Suprapubic skin (tissue), 4 donors: ENCODE data around the gene SLC28A1. TPM values are rescaled to one million over a fixed set of nuclear protein-coding genes. Genes with fewer than 3 reads are reported as not detected.
A peak's percentile ranks its signal among the peaks of the same experiment; 100 is the strongest.

Experiments
- DNase-seq, 2 donors: peaks; one replicate each; pipeline ENCODE4 v3.0.0-alpha.2; 2019; ENCODE audit warnings: low spot score in 2 of 2
- H3K27ac ChIP-seq: fragments of 200-600 bp; sonication (generic); one replicate; pipeline ENCODE4 v1.5.1; 2019
- H3K27me3 ChIP-seq: fragments of 200-600 bp; sonication (generic); one replicate; pipeline ENCODE4 v1.5.1; 2019
- H3K36me3 ChIP-seq: fragments of 200-600 bp; sonication (generic); one replicate; pipeline ENCODE4 v1.5.1; 2019
- H3K4me1 ChIP-seq: fragments of 200-600 bp; sonication (generic); one replicate; pipeline ENCODE4 v1.5.1; 2019
- H3K4me3 ChIP-seq: fragments of 200-600 bp; sonication (generic); one replicate; pipeline ENCODE4 v1.5.1; 2019; ENCODE audit warnings: mild to moderate bottlenecking
- H3K9me3 ChIP-seq: fragments of 200-600 bp; sonication (generic); one replicate; pipeline ENCODE4 v1.5.1; 2019
- CTCF ChIP-seq, 2 donors: fragments of 200-600 bp in 1 of 2; fragments of 450-650 bp in 1 of 2; sonication (generic) in 1 of 2; IDR thresholded peaks; one replicate each; pipeline ENCODE4 v1.5.1; 2016 to 2019; ENCODE audit warnings: antibody characterized with exemption in 2 of 2, mild to moderate bottlenecking in 1 of 2, moderate library complexity in 1 of 2
- EP300 ChIP-seq: sonication (generic); formaldehyde crosslinking; IDR thresholded peaks from one replicate; pipeline ENCODE4 v1.6.1; 2017; ENCODE audit warnings: antibody characterized with exemption
- POLR2A ChIP-seq, 2 donors: fragments of 450-650 bp; IDR thresholded peaks; one replicate each; pipeline ENCODE4 v1.6.1; 2017; ENCODE audit warnings: antibody characterized with exemption in 2 of 2, mild to moderate bottlenecking in 2 of 2, moderate library complexity in 2 of 2
- POLR2AphosphoS5 ChIP-seq, 3 donors: sonication (generic); formaldehyde crosslinking; IDR thresholded peaks; one replicate each; pipeline ENCODE4 v1.6.1; 2017; ENCODE audit warnings: antibody characterized with exemption in 3 of 3
- WGBS: methylation state at CpG from one replicate; pipeline ENCODE4 v1.1.5; 2018; 5-methylcytosine and 5-hydroxymethylcytosine counted together
- total RNA-seq, 4 donors: library from RNA; depleted of rRNA; stranded (reverse); fragments of >200 nt; gene quantifications; one replicate each; pipeline ENCODE4 v1.1.0, GENCODE V29; 2016

Gene SLC28A1
- total RNA-seq, 4 donors from 2014 or later, result not detected

DNA sequence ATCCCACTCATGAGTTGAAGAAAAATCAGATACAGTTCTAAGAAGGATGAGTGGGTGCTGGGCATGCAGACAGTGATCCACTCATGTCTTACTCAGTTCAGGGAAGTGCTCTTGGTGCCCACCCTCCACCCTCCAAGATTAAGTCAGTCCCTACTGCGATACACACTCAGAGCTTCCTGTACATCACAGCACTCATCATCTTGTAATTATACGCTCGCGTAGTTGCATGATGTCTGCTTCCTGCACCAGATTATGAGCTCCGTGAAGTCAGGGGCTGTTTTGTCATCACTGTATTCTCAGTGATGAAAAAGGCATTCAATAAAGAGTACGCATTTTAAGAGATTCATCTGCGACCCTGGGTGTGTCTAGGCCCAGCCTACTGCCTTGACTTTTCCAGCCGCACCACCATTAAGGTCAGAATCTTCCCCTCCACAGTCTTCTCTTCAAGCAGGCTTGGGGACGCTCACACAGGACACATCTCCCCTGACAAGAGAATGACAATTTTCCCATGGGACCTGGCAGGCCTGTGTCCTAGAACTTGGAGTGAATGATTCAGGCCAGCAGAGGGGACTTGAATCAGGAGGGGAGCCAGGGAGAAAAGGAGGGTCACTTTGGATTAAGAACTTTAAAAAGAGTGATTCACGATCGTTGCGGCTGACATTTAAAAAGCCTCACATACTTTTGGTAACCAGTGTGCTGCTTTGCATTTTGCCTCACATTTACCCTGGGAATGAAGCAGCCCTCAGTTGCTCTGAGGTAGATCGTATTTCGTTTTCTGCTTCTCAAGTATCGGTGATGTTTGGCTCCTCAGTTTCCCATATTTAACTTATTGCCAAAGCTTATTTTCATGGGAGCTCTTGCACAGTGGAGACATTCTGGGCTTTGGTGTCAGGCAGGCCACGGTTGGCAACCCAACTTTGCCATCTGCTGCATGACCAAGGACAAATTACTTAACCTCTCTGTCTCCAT is 89.3 kb downstream of the SLC28A1 start:
- H3K4me1 ChIP-seq, result no peaks in the 10 kb centered on the region
- WGBS, result 90% methylated on average over 16 of the region's 16 CpGs
- DNase-seq, result no peak
- TF ChIP-seq POLR2AphosphoS5 (IDR thresholded peaks at IDR 0.05) (no peak), POLR2A (IDR thresholded peaks at IDR 0.05) (no peak), CTCF (IDR thresholded peaks at IDR 0.05) (no peak), EP300 (no peak)
- no peak overlapping the region for H3K4me3 ChIP-seq
- H3K36me3 ChIP-seq, result no peaks in the 10 kb centered on the region
- no peaks in the 10 kb centered on the region for H3K27me3 ChIP-seq
- no peaks in the 10 kb centered on the region for H3K9me3 ChIP-seq
- no peak overlapping the region for H3K27ac ChIP-seq

DNA sequence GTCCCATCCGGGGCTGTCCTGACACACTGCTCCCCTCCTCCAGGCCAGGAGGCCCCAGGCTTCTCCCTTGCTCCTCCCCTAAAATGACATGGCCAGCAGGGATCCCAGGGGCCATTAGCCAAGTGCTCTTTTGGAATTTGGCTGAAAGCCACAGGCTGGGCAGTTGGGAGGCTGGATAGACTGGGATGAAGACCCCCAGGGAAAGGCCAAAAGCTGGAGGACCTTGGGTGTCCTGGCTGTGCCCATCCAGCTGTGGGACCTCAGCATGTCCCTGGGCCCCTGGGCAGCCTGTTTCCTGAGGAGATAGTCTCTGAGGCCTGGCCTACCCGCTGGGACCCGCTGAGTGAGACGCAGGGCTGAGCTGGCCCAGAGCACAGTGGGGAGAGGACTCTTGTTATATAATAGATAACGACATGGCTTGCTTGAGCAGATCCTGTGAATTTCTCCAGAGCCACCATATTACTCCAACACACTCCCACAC is 91.4 kb downstream of the SLC28A1 start:
- WGBS, result 83% methylated on average over 5 of the region's 5 CpGs
- no peak for DNase-seq

GRCh38 chr15:84976746-84977345 is 92.4 kb downstream of the SLC28A1 start:
- peaks cover 10% of the 10 kb centered on the region for H3K4me1 ChIP-seq
- no peak overlapping the region for H3K4me3 ChIP-seq
- H3K36me3 ChIP-seq, result no peaks in the 10 kb centered on the region
- H3K27ac ChIP-seq, result no peak overlapping the region
- H3K9me3 ChIP-seq, result no peaks in the 10 kb centered on the region
- 95% methylated on average over 10 of the region's 10 CpGs for WGBS
- no peak for TF ChIP-seq EP300
- DNase-seq, result no peak
- no peaks in the 10 kb centered on the region for H3K27me3 ChIP-seq

More for the DNA sequence above, 91.4 kb downstream of the SLC28A1 start:
- no peaks in the 10 kb centered on the region for H3K36me3 ChIP-seq
- H3K27ac ChIP-seq, result no peak overlapping the region
- H3K9me3 ChIP-seq, result no peaks in the 10 kb centered on the region
- no peak overlapping the region for H3K4me3 ChIP-seq
- TF ChIP-seq EP300 (no peak), CTCF (IDR thresholded peaks at IDR 0.05) (no peak), POLR2A (IDR thresholded peaks at IDR 0.05) (no peak), POLR2AphosphoS5 (IDR thresholded peaks at IDR 0.05) (no peak)
- H3K27me3 ChIP-seq, result no peaks in the 10 kb centered on the region
- peaks cover 10% of the 10 kb centered on the region for H3K4me1 ChIP-seq

GRCh38 chr15:84979651-84980050 is 95.2 kb downstream of the SLC28A1 start:
- WGBS, result 53% methylated on average over 16 of the region's 16 CpGs
- no peaks in the 10 kb centered on the region for H3K9me3 ChIP-seq
- peak overlapping the region; percentile 96 for H3K4me3 ChIP-seq
- H3K4me1 ChIP-seq, result peaks cover 34% of the 10 kb centered on the region
- no peak overlapping the region for H3K27ac ChIP-seq
- no peak for TF ChIP-seq CTCF (IDR thresholded peaks at IDR 0.05)
- TF ChIP-seq EP300, result no peak
- TF ChIP-seq POLR2A (IDR thresholded peaks at IDR 0.05), result no peak
- no peaks in the 10 kb centered on the region for H3K27me3 ChIP-seq
- DNase-seq, result no peak
- no peaks in the 10 kb centered on the region for H3K36me3 ChIP-seq

GRCh38 chr15:84980196-84981053 is 96.0 kb downstream of the SLC28A1 start:
- Histone ChIP-seq H3K36me3 (no peaks in the 10 kb centered on the region), H3K27ac (peak overlapping the region; percentile 92), H3K9me3 (no peaks in the 10 kb centered on the region), H3K4me1 (peaks cover 36% of the 10 kb centered on the region), H3K4me3 (peak overlapping the region; percentile 96), H3K27me3 (no peaks in the 10 kb centered on the region)
- under 1% methylated on average over 44 of the region's 66 CpGs for WGBS
- DNase-seq, result peak; percentile 91 to 93
- TF ChIP-seq POLR2AphosphoS5 (IDR thresholded peaks at IDR 0.05) (peak in 1 of 3 donors; percentile 52), EP300 (no peak)
